H1 (cell line): ENCODE results near the gene ASPRV1. TPM values are rescaled to one million over a fixed set of nuclear protein-coding genes. Genes with fewer than 3 reads are reported as not detected.

ENCODE experiments used
- CTCF ChIA-PET: fragments of 300-600 bp; sonication (Branson Sonifier 250); formaldehyde crosslinking; loops from one replicate; lab custom pipeline; 2021; ENCODE audit not compliant: partially characterized antibody; lab: Charles Lee
- POLR2A ChIA-PET: fragments of 300-600 bp; sonication (Branson Sonifier 250); formaldehyde crosslinking; loops from one replicate; lab custom pipeline; 2021; ENCODE audit warnings: inconsistent platforms; ENCODE audit not compliant: partially characterized antibody; lab: Charles Lee
- DNase-seq, 2 experiments: peaks; one replicate each; pipeline versions ENCODE4 v3.0.0 to v3.0.0-alpha.2; 2010 to 2022; ENCODE audit warnings: low spot score in 2 of 2, low read depth in 1 of 2, mixed read lengths in 1 of 2
- FAIRE-seq: peaks from 2 replicates; lab custom pipeline; 2011; peaks lifted over from hg19 to GRCh38; lab: Jason Lieb, UNC
- H2AFZ ChIP-seq: 2 replicates; pipeline ENCODE4 v1.8.1; 2012; ENCODE audit warnings: low read length, inconsistent platforms
- H2AK5ac ChIP-seq: 2 replicates; pipeline ENCODE4 v1.6.1; 2013; ENCODE audit warnings: low read depth, low read length
- H2BK120ac ChIP-seq: replicated peaks from 2 replicates; pipeline ENCODE3; 2013; ENCODE audit warnings: low read depth, low read length, inconsistent platforms
- H2BK12ac ChIP-seq: 2 replicates; pipeline ENCODE4 v1.6.1; 2013; ENCODE audit warnings: low read depth, low read length
- H2BK15ac ChIP-seq: 2 replicates; pipeline ENCODE4 v1.6.1; 2013; ENCODE audit warnings: low read length
- H2BK20ac ChIP-seq: 2 replicates; pipeline ENCODE4 v1.6.1; 2013; ENCODE audit warnings: low read length
- H2BK5ac ChIP-seq: 2 replicates; pipeline ENCODE4 v1.6.1; 2013; ENCODE audit warnings: low read depth, low read length
- H3K14ac ChIP-seq: 2 replicates; pipeline ENCODE4 v1.6.1; 2013; ENCODE audit warnings: inconsistent platforms; ENCODE audit not compliant: insufficient read length
- H3K18ac ChIP-seq: 2 replicates; pipeline ENCODE4 v1.6.1; 2013; ENCODE audit warnings: low read length; ENCODE audit errors: extremely low read depth
- H3K23ac ChIP-seq: 2 replicates; pipeline ENCODE4 v1.6.1; 2013; ENCODE audit warnings: inconsistent platforms; ENCODE audit not compliant: insufficient read length
- H3K23me2 ChIP-seq: 2 replicates; pipeline ENCODE4 v1.6.1; 2013; ENCODE audit warnings: low read depth, low read length
- H3K27ac ChIP-seq: 2 replicates; pipeline ENCODE4 v1.6.1; 2011; ENCODE audit warnings: low read depth, low read length, inconsistent platforms
- H3K27me3 ChIP-seq, 4 experiments: replicated peaks in 1 of 4; 1 replicate in 1 of 4; 2 replicates in 3 of 4; pipeline versions ENCODE4 v1.6.1 to v1.8.1; 2011 to 2013; ENCODE audit warnings: low read length in 3 of 4, mild to moderate bottlenecking in 3 of 4, inconsistent platforms in 2 of 4, mixed read lengths in 2 of 4, moderate library complexity in 1 of 4; ENCODE audit not compliant: control insufficient read depth in 3 of 4, insufficient read depth in 3 of 4; ENCODE audit errors: extremely low read depth in 1 of 4
- H3K36me3 ChIP-seq, 4 experiments: 2 replicates each; pipeline versions ENCODE4 v1.6.1 to v1.8.1; 2011 to 2013; ENCODE audit warnings: mild to moderate bottlenecking in 4 of 4, low read length in 3 of 4, moderate library complexity in 2 of 4, control low read depth in 1 of 4, inconsistent platforms in 1 of 4; ENCODE audit not compliant: insufficient read depth in 4 of 4, control insufficient read depth in 2 of 4
- H3K4ac ChIP-seq: replicated peaks from 2 replicates; pipeline ENCODE3; 2013; ENCODE audit warnings: low read length, low read depth, mixed read lengths, inconsistent platforms; ENCODE audit not compliant: insufficient read length
- H3K4me1 ChIP-seq, 4 experiments: replicated peaks in 1 of 4; 1 replicate in 1 of 4; 2 replicates in 3 of 4; pipeline versions ENCODE4 v1.6.1 to v1.8.1; 2011 to 2013; ENCODE audit warnings: low read length in 3 of 4, inconsistent platforms in 2 of 4, mixed read lengths in 1 of 4; ENCODE audit not compliant: insufficient read depth in 4 of 4, control insufficient read depth in 3 of 4
- H3K4me2 ChIP-seq, 2 experiments: 2 replicates each; pipeline versions ENCODE4 v1.6.1 to v1.8.1; 2011 to 2013; ENCODE audit warnings: low read depth in 2 of 2, low read length in 2 of 2, control low read depth in 1 of 2, inconsistent platforms in 1 of 2, mild to moderate bottlenecking in 1 of 2; ENCODE audit not compliant: insufficient read depth in 1 of 2
- H3K4me3 ChIP-seq, 4 experiments: fragments of 200-600, 300-600 bp in 1 of 4; sonication (generic), shearing (Covaris generic), sonication (Bioruptor Twin) in 1 of 4; 2 replicates each; pipeline versions ENCODE4 v1.5.1 to v1.8.1; 2011 to 2016; ENCODE audit warnings: low read length in 4 of 4, low read depth in 3 of 4, control low read depth in 2 of 4, inconsistent platforms in 2 of 4, mild to moderate bottlenecking in 2 of 4, mixed read lengths in 1 of 4, moderate library complexity in 1 of 4; ENCODE audit not compliant: insufficient read depth in 2 of 4; ENCODE audit errors: extremely low read depth in 1 of 4
- H3K56ac ChIP-seq: replicated peaks from 2 replicates; pipeline ENCODE3; 2013; ENCODE audit warnings: low read depth, mild to moderate bottlenecking, mixed read lengths, low read length, inconsistent platforms; ENCODE audit not compliant: insufficient read length
- H3K79me1 ChIP-seq: 2 replicates; pipeline ENCODE4 v1.6.1; 2013; ENCODE audit warnings: low read depth, low read length, control low read depth
- H3K79me2 ChIP-seq, 2 experiments: 2 replicates each; pipeline versions ENCODE4 v1.6.1 to v1.8.1; 2012 to 2013; ENCODE audit warnings: low read length in 2 of 2, mild to moderate bottlenecking in 2 of 2, inconsistent platforms in 1 of 2; ENCODE audit not compliant: insufficient read depth in 2 of 2, control insufficient read depth in 1 of 2
- H3K9ac ChIP-seq, 4 experiments: replicated peaks in 1 of 4; 1 replicate in 1 of 4; 2 replicates in 3 of 4; pipeline versions ENCODE4 v1.6.1 to v1.8.1; 2011 to 2013; ENCODE audit warnings: low read depth in 3 of 4, low read length in 3 of 4, control low read depth in 2 of 4, mild to moderate bottlenecking in 2 of 4, moderate library complexity in 2 of 4, inconsistent platforms in 1 of 4; ENCODE audit errors: extremely low read depth in 1 of 4
- H3K9me3 ChIP-seq, 2 experiments: 2 replicates each; pipeline versions ENCODE4 v1.6.1 to v1.8.1; 2012 to 2013; ENCODE audit warnings: mild to moderate bottlenecking in 2 of 2, moderate library complexity in 2 of 2, control low read depth in 1 of 2, inconsistent platforms in 1 of 2, low read depth in 1 of 2, low read length in 1 of 2, mixed read lengths in 1 of 2; ENCODE audit not compliant: insufficient read depth in 2 of 2
- H4K20me1 ChIP-seq, 2 experiments: replicated peaks in 1 of 2; 2 replicates each; pipeline versions ENCODE3 to v1.8.1; 2011 to 2013; ENCODE audit warnings: inconsistent platforms in 2 of 2, low read length in 2 of 2, mild to moderate bottlenecking in 1 of 2; ENCODE audit not compliant: insufficient read depth in 2 of 2, control insufficient read depth in 1 of 2
- H4K5ac ChIP-seq: 2 replicates; pipeline ENCODE4 v1.6.1; 2013; ENCODE audit warnings: low read length, low read depth, mixed read lengths, inconsistent platforms; ENCODE audit not compliant: insufficient read length
- H4K8ac ChIP-seq: 2 replicates; pipeline ENCODE4 v1.8.0; 2013; ENCODE audit warnings: mild to moderate bottlenecking, moderate library complexity, low read length, inconsistent platforms; ENCODE audit not compliant: insufficient read depth; ENCODE audit errors: extremely low read depth
- H4K91ac ChIP-seq: replicated peaks from 2 replicates; pipeline ENCODE3; 2013; ENCODE audit warnings: low read length, mixed read lengths, inconsistent platforms; ENCODE audit not compliant: insufficient read length
- WGBS, 2 experiments: shearing (Covaris generic) in 1 of 2; methylation state at CpG; one replicate each; pipeline versions ENCODE4 v1.1.6 to v1.1.7; 2013 to 2015; ENCODE audit warnings: low lambda C conversion rate in 2 of 2, mixed read lengths in 2 of 2, inconsistent platforms in 1 of 2, low coverage in 1 of 2, missing lambda C conversion rate in 1 of 2; ENCODE audit not compliant: insufficient replicate concordance in 2 of 2, insufficient coverage in 1 of 2, insufficient read length in 1 of 2; ENCODE audit errors: extremely low coverage in 1 of 2, missing lambda C conversion rate in 1 of 2; 5-methylcytosine and 5-hydroxymethylcytosine counted together
- polyA plus RNA-seq, 7 experiments: library from polyadenylated mRNA; depleted of rRNA in 3 of 7; stranded (reverse) in 5 of 7; unstranded in 2 of 7; fragments of >200 nt in 5 of 7; fragments of 200-250 nt in 2 of 7; gene quantifications; 1 replicate in 5 of 7; 2 replicates in 1 of 7; 4 replicates in 1 of 7; pipeline versions ENCODE4 v1.2.1 to v1.2.3, GENCODE V29; 2011 to 2013; ENCODE audit warnings: missing spikeins in 2 of 7, mixed read lengths in 2 of 7
- total RNA-seq: library from RNA; stranded (reverse); fragmentation: NEBNext Ultra II Directional; extraction: Animal tissue kit (Norgen Biotek cat#: 25700); gene quantifications from 2 replicates; pipeline ENCODE4 v1.2.1, GENCODE V29; 2021

ASPRV1 gene
- total and polyA plus RNA-seq, 2 of the 8 experiments (the other 6 are each of a cell fraction or from before 2014, with no cell fraction given): 0.59 to 0.95 TPM

- Histone ChIP-seq H3K4me1 (peaks cover 0 to 6% (median 3%) of the 10 kb centered on the region in 4 experiments; a peak in 3 of 7 replicates), H2BK5ac (no peak overlapping the region), H3K79me2 (no peaks in the 10 kb centered on the region), H3K9me3 (no peaks in the 10 kb centered on the region), H2AFZ (no peak overlapping the region), H2BK20ac (no peak overlapping the region), H3K27ac (no peak overlapping the region), H2BK120ac (no peak overlapping the region), H3K9ac (no peak overlapping the region), H3K4ac (no peak overlapping the region), H2BK12ac (no peak overlapping the region), H2BK15ac (no peak overlapping the region), H3K4me2 (no peak overlapping the region), H3K79me1 (no peaks in the 10 kb centered on the region), H3K23me2 (no peaks in the 10 kb centered on the region), H3K4me3 (no peak overlapping the region), H3K18ac (no peak overlapping the region), H3K36me3 (peaks cover 0 to 4% (median 0%) of the 10 kb centered on the region in 4 experiments; a peak in 2 of 8 replicates), H4K5ac (no peak overlapping the region), H3K23ac (no peak overlapping the region), H3K27me3 (no peaks in the 10 kb centered on the region), H2AK5ac (no peak overlapping the region), H3K56ac (no peak overlapping the region), H4K20me1 (no peaks in the 10 kb centered on the region), H3K14ac (no peak overlapping the region), H4K91ac (no peak overlapping the region), H4K8ac (no peak overlapping the region)
- POLR2A ChIA-PET: interaction anchor here (2.3 kb wide), 1 partner anchor 21 kb away, joined by 6 read pairs; the partner anchor contains the start of gene MXD1
- DNase-seq (no peak), FAIRE-seq (no peak)
- 93% methylated on average over 5 of the region's 5 CpGs; no CpG with 5 or more reads in 1 of the 2 experiments for WGBS, 2 experiments
- CTCF ChIA-PET: interaction anchor here (0.6 to 2.4 kb wide), 4 partner anchors 10 to 124 kb away, joined by 3 to 7 read pairs (median 6); no protein-coding TSS in a partner anchor
Observed at GRCh38 chr2:69935011-69935410, 26.4 kb downstream of the ASPRV1 start.
